Stomach (tissue), 9 donors: ENCODE results near the gene ZNF581. TPM values are rescaled to one million over a fixed set of nuclear protein-coding genes. Genes with fewer than 3 reads are reported as not detected.

ENCODE experiments used
- DNase-seq, 2 donors: peaks; one replicate each; pipeline versions ENCODE4 v3.0.0 to v3.0.0-alpha.2; 2013 to 2019
- H3K27ac ChIP-seq, 5 donors: fragments of 200-600 bp in 4 of 5; sonication (generic) in 4 of 5; one replicate each; pipeline ENCODE4 v1.5.1; 2013 to 2019; ENCODE audit warnings: mild to moderate bottlenecking in 1 of 5, moderate library complexity in 1 of 5
- H3K27me3 ChIP-seq, 3 donors: fragments of 200-600 bp; sonication (generic); one replicate each; pipeline ENCODE4 v1.5.1; 2017 to 2019; ENCODE audit warnings: mixed run types in 1 of 3
- H3K36me3 ChIP-seq, 4 donors: fragments of 200-600 bp; sonication (generic); 1 replicate in 3 of 4; 2 replicates in 1 of 4; pipeline ENCODE4 v1.5.1; 2016 to 2019
- H3K4me1 ChIP-seq, 4 donors: fragments of 200-600 bp; sonication (generic); one replicate each; pipeline ENCODE4 v1.5.1; 2016 to 2019
- H3K4me3 ChIP-seq, 4 donors: fragments of 200-600 bp; sonication (generic) in 3 of 4; one replicate each; pipeline ENCODE4 v1.5.1; 2016 to 2019; ENCODE audit warnings: mild to moderate bottlenecking in 1 of 4
- H3K9me3 ChIP-seq, 4 donors: fragments of 200-600 bp; sonication (generic); one replicate each; pipeline ENCODE4 v1.5.1; 2016 to 2019
- CTCF ChIP-seq, 7 experiments: fragments of 450-650 bp in 4 of 7; fragments of 200-600 bp in 3 of 7; sonication (generic) in 3 of 7; IDR thresholded peaks; one replicate each; pipeline ENCODE4 v1.5.1; 2016 to 2019; ENCODE audit warnings: antibody characterized with exemption in 7 of 7, control low read depth in 2 of 7, mild to moderate bottlenecking in 1 of 7
- EP300 ChIP-seq: sonication (generic); formaldehyde crosslinking; IDR thresholded peaks from one replicate; pipeline ENCODE4 v1.6.1; 2017; ENCODE audit warnings: antibody characterized with exemption
- POLR2A ChIP-seq, 4 donors: fragments of 450-650 bp; IDR thresholded peaks; one replicate each; pipeline ENCODE4 v1.6.1; 2016; ENCODE audit warnings: antibody characterized with exemption in 4 of 4, control low read depth in 2 of 4, mild to moderate bottlenecking in 1 of 4, moderate library complexity in 1 of 4
- POLR2AphosphoS5 ChIP-seq, 3 donors: sonication (generic); formaldehyde crosslinking; IDR thresholded peaks; one replicate each; pipeline ENCODE4 v1.6.1; 2016; ENCODE audit warnings: antibody characterized with exemption in 3 of 3
- WGBS, 5 donors: extraction: QIAGEN DNeasy Blood & Tissue Kit in 3 of 5; methylation state at CpG; one replicate each; pipeline versions ENCODE4 v1.1.5 to v1.1.7; 2013 to 2018; 5-methylcytosine and 5-hydroxymethylcytosine counted together
- intact Hi-C: fragments of 100-400 bp; cut with DNase I; formaldehyde crosslinking; loops from one replicate; pipeline ENCODE4 v1.15.1; 2023; ENCODE audit warnings: low total_unique reads
- polyA plus RNA-seq, 3 donors: library from polyadenylated mRNA; stranded (reverse); fragments of 200-250 nt; gene quantifications; one replicate each; pipeline ENCODE4 v1.2.3, GENCODE V29; 2013
- total RNA-seq, 5 donors: library from RNA; depleted of rRNA; stranded (reverse); fragments of >200 nt; gene quantifications; one replicate each; pipeline versions ENCODE4 v1.1.0 to v1.2.3, GENCODE V29; 2014 to 2016
- donor health status: healthy with polysubstance abuse.
- donor health status: Bipolar disorder and iron deficiency.
- donor health status: healthy.

ZNF581 gene
- total and polyA plus RNA-seq, 8 donors: 2.2 to 27.8 (median 11.3) TPM

- TF ChIP-seq POLR2AphosphoS5 (IDR thresholded peaks at IDR 0.05): no peak
- no peak for TF ChIP-seq CTCF (IDR thresholded peaks at IDR 0.05)
- TF ChIP-seq POLR2A (IDR thresholded peaks at IDR 0.05): no peak
- H3K36me3 ChIP-seq: peaks cover 0 to 23% (median 13%) of the 10 kb centered on the region in 4 donors
- H3K9me3 ChIP-seq: no peaks in the 10 kb centered on the region
- peak overlapping the region in 2 of 5 donors; percentile 13 to 32 for H3K27ac ChIP-seq
- H3K27me3 ChIP-seq: no peaks in the 10 kb centered on the region
- no peak overlapping the region for H3K4me3 ChIP-seq
- 82 to 92% (median 85%) methylated on average over 19 to 21 of the region's 21 CpGs for WGBS, 5 donors
- H3K4me1 ChIP-seq: peaks cover 27 to 76% (median 64%) of the 10 kb centered on the region in 4 donors
- intact Hi-C loops: no loop called here
- no peak for DNase-seq
Measured at GRCh38 chr19:55603115-55603514, 40.3 kb upstream of the ZNF581 start.

- peaks cover 0 to 25% (median 13%) of the 10 kb centered on the region in 4 donors for H3K36me3 ChIP-seq
- H3K27me3 ChIP-seq: no peaks in the 10 kb centered on the region
- peaks cover 27 to 76% (median 64%) of the 10 kb centered on the region in 4 donors for H3K4me1 ChIP-seq
- peak overlapping the region in 1 of 4 donors; percentile 79 for H3K4me3 ChIP-seq
- intact Hi-C loops: no loop called here
- TF ChIP-seq POLR2AphosphoS5 (IDR thresholded peaks at IDR 0.05): no peak
- TF ChIP-seq EP300: no peak
- no peak for TF ChIP-seq POLR2A (IDR thresholded peaks at IDR 0.05)
- TF ChIP-seq CTCF (IDR thresholded peaks at IDR 0.05): no peak
- DNase-seq: no peak
- H3K9me3 ChIP-seq: no peaks in the 10 kb centered on the region
- peak overlapping the region in 4 of 5 donors; percentile 94 to 98 (median 96) for H3K27ac ChIP-seq
- 57 to 72% (median 66%) methylated on average over 22 of the region's 22 CpGs for WGBS, 5 donors
Measured at GRCh38 chr19:55603581-55604292, 39.7 kb upstream of the ZNF581 start.

- H3K4me3 ChIP-seq: peak overlapping the region; percentile 79 to 98 (median 83)
- H3K36me3 ChIP-seq: peaks cover 0 to 40% (median 27%) of the 10 kb centered on the region in 4 donors
- intact Hi-C loops: no loop called here
- DNase-seq: peak; percentile 99
- H3K9me3 ChIP-seq: no peaks in the 10 kb centered on the region
- peak overlapping the region; percentile 94 to 98 (median 97) for H3K27ac ChIP-seq
- TF ChIP-seq POLR2A (IDR thresholded peaks at IDR 0.05): no peak
- TF ChIP-seq CTCF (IDR thresholded peaks at IDR 0.05): no peak
- peak; percentile 39 to 85 (median 59) for TF ChIP-seq POLR2AphosphoS5 (IDR thresholded peaks at IDR 0.05)
- TF ChIP-seq EP300: no peak
- no peaks in the 10 kb centered on the region for H3K27me3 ChIP-seq
- H3K4me1 ChIP-seq: peaks cover 27 to 85% (median 64%) of the 10 kb centered on the region in 4 donors
- WGBS, 5 donors: 0% methylated on average over 17 to 39 of the region's 43 CpGs
Measured at GRCh38 chr19:55605207-55605636, 38.2 kb upstream of the ZNF581 start.

GRCh38 chr19:55605637-55606470, 37.6 kb upstream of the ZNF581 start, which contains the start of gene ZNF865:
TSS of gene ZNF865 (plus strand) at chr19:55605647. CDS start at chr19:55613619, 7,972 bp downstream.
- Histone ChIP-seq H3K4me1 (peaks cover 25 to 87% (median 62%) of the 10 kb centered on the region in 4 donors), H3K4me3 (peak within 1 kb of the TSS; percentile 79 to 98 (median 83)), H3K27me3 (no peaks in the 10 kb centered on the region), H3K27ac (peak within 1 kb of the TSS; percentile 94 to 98 (median 97)), H3K36me3 (peaks cover 0 to 46% (median 33%) of the 10 kb centered on the region in 4 donors), H3K9me3 (no peaks in the 10 kb centered on the region)
- DNase-seq: peak; percentile 77 to 93
- no peak for TF ChIP-seq POLR2A (IDR thresholded peaks at IDR 0.05)
- no peak for TF ChIP-seq POLR2AphosphoS5 (IDR thresholded peaks at IDR 0.05)
- peak in 5 of 7 experiments; percentile 54 to 69 (median 62) for TF ChIP-seq CTCF (IDR thresholded peaks at IDR 0.05)
- intact Hi-C loops: no loop called here
- 0 to 1% (median 1%) methylated on average over 26 to 44 of the region's 44 CpGs for WGBS, 5 donors
